NCI-H748 treated with DMSO at 0.1 percent for 48 hours (cell line): ENCODE results near the gene SLC17A5.
"Not testable (repeated sequence)": the region's sequence is repeated elsewhere in the genome, so short reads cannot be mapped to it uniquely, and the experiment has no call there.

Source experiments
- DNase-seq: peaks from one replicate; lab custom pipeline; 2025; lab: John Stamatoyannopoulos, UW

Gene SLC17A5

DNA sequence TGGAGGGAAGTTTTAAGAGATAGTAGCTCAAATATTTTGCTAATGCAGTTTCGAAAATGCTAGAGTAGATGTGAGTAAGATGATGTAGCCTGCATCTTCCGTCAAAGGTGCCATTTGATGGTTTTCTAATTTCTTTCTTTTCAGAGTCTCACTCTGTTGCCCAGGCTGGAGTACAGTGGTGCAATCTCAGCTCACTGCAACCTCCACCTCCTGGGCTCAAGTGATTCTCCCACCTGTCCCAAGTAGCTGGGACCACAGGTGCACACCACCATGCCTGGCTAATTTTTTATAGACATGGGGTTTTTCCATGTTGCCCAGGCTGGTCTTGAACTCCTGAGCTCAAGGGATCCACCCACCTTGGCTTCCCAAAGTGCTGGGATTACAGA, 87.3 kb downstream of the SLC17A5 start:
- not testable (repeated sequence) for DNase-seq

DNA sequence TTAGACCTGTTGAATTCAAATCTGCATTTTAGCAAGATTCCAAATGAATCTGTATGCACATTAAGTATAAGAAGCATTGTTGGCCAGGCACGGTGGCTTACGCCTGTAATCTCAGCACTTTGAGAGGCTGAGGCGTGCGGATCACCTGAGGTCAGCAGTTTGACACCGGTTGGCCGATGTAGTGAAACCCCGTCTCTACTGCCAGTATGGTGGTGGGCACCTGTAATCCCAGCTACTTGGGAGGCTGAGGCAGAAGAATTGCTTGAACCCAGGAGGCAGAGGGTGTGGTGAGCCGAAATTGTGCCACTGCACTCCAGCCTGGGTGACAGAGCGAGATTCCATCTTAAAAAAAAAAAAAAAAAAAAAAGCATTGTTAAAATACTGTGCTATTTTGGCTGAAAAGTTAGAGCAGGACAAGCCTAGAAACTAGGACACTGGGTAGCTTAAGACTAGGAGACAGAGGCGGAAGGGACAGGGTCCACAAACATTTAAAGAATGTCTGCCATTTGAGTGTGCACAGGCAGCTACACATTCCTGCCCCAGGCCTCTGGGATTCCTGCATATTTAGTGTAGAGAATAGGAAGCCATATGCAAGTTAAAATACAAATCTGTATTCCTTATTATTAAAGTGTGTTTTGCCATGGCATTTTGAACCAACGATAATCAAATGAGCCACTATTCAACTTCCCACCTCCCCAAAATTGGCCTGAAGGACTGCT, 87.9 kb downstream of the SLC17A5 start:
- DNase-seq, result no peak

DNA sequence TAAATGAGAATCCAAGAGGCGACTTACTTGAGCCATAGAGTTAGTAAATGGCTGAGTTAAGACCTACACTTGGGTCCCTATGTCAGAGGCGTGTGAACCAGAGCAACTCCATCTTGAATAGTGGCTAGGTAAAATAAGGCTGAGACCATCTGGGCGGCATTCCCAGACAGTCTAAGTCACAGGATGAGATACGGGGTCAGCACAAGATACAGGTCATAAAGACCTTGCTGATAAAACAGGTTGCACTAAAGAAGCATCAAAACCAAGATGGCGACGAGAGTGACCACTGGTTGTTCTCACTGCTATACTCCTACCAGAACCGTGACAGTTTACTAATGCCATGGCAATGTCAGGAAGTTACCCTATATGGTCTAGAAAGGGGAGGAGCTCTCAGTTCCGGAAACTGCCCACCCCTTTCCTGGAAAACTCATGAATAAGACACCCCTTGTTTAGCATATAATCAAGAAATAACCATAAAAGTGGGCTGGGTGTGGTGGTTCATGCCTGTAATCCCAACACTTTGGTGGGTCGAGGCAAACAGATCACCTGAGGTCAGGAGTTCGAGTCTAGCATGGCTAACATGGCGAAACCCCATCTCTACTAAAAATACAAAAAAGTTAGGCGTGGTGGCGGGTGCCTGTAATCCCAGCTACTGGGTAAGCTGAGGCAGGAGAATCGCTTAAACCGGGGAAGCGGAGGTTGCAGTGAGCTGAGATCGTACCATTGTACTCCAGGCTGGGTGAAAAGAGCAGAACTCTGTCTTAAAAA, 89.0 kb downstream of the SLC17A5 start:
- DNase-seq, result no peak

DNA sequence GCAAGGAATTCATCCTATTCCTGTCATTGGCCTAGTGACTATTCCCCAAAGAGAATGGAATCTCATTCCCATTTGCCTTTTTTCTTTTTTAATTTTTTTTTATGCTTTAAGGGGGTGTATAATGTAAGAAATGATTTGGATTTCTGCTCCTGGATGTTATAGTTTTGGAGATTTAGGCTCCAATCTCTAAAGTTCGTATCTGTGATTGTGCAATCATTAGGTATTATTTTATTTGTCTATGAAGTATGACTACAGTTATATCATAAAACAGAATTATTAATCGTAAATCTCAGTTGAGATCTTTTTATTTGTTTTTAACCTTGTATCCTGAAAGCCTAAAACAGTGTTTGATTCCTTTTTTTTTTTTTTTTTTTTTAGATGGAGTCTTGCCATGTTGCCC, 91.2 kb downstream of the SLC17A5 start:
- no peak for DNase-seq

DNA sequence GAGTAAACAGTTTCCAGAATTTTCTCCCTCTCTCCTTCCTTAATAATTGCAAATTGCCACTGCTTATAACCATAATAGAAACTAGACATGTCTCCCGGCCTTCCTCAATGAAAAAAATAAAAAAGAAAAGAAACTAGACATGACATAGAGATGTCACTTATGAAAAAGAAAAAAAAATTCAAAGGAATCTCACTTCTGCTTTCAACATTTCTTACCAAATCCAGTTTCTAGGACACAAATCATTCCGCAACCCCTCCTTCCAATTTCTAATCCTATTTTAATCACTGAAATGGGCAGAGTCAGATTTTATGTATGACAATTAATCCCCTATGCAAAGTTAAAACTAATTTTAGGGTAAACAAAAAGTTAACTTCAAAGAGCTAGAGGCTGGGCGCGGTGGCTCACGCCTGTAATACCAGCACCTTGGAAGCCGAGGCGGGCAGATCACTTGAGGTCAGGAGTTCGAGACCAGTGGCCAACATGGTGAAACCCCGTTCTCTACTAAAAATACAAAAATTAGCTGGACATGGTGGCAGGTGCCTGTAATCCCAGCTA, 92.9 kb downstream of the SLC17A5 start:
- no peak for DNase-seq

DNA sequence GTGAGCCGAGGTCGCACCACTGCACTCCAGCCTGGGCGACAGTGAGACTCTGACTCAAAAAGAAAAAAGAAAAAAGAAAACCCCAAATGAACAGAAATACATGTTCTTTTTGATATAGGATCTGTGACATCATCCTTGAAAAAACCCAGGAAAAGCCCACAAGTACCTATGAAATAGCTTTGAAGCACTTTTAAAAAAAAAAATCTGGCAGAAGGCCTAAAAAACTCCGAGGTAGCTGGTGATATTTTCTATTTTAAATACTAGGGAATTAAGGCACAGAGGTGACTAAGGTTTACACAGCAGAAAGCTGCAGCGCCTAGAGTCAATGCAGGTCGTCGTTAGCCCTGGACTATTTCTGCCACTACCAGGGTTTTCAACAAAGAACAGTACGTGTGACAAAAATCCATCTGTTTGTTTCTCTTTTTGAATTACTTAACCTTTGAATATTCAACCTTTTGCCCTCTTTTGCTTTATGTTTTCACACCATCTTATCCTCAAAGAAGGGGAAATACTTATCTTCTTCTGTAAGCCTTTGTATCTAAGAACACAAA, 93.5 kb downstream of the SLC17A5 start:
- no peak for DNase-seq

DNA sequence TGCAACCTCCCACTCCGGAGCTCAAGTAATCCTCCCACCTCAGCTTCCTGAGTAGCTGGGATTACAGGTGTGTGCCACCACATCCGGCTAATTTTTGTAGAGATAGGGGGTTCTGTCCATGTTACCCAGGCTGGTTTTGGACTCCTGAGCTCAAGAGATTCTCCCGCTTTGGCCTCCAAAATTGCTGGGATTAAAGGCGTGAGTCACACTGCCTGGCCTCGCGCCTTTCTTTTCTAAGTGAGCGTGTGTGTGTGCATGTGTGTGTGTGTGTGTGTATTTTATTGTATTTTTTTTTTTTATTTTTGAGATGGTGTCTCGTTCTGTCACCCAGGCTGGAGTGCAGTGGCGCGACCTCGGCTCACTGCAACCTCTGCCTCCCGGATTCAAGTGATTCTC, 94.4 kb downstream of the SLC17A5 start:
- not testable (repeated sequence) for DNase-seq

DNA sequence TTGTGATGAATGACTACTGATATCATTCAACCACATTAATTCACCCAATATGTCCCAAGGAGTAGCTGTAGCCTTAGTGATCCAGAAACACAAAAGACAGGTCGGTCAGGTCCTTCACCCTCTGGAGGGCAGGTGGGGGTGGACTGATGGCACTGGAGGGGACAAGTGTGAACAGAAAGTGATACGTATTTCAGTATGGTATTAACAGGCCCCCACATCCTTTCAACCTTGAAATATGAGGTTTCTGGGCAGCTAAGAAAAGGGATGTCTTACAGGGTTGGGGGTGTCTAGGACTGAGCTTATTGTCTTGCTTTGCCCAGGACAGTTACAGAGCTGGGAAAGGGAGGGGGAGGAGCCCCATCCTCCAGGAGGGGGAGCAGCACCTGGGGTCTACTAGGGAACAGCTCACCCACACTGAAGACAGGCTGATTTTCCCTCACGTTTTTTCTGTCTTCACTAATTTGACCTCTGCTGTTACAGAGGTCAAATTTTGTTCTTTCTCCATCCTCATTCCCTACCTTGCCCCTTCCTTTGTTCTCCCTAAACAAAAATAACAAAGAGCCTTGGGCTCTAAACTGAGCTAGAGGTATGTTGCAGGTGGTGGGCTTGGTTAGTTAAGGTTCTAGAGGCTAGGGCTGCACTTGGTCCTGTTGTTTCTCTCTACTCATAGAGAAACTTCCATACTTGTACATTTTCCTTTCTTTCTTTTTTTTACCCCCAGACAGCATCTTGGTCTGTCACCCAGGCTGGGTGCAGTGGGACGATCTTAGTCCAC, 95.0 kb downstream of the SLC17A5 start:
- no peak for DNase-seq

DNA sequence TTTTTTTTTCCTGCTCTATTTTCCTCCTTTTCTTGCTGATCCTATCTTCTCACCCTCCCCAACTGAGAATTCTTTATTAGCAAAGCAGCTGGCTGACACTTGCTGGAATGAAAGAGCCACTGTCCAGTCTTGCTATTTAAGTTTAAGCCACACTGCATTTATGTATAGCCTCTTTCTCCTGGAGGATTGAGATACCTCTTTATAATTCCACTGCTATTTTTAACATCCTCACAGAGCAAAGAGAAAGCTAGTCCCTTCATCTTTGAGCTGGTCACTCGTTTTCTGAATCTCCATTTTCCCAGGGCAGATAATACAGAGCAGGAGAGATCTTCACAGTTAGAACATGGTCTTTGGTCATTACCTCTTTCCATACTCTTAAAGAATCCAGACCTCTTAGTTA, 97.0 kb downstream of the SLC17A5 start:
- no peak for DNase-seq

DNA sequence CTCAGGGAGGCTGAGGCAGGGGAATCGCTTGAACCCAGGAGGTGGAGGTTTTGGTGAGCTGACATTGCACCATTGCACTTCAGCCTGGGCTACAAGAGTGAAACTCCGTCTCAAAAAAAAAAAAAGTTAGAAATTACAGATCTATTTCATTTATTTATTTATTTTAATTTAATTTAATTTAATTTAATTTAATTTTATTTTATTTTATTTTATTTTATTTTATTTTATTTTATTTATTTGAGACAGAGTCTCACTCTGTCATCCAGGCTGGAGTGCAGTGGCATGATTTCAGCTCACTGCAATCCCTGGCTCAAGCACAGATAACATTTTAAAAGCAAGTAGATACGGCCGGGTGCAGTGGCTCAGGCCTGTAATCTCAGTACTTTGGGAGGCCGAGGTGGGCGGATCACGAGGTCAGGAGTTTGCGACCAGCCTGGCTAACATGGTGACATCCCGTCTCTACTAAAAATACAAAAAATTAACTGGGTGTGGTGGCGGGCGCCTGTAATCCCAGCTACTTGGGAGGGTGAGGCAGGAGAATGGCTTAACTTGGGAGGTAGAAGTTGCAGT, 98.3 kb downstream of the SLC17A5 start:
- not testable (repeated sequence) for DNase-seq

DNA sequence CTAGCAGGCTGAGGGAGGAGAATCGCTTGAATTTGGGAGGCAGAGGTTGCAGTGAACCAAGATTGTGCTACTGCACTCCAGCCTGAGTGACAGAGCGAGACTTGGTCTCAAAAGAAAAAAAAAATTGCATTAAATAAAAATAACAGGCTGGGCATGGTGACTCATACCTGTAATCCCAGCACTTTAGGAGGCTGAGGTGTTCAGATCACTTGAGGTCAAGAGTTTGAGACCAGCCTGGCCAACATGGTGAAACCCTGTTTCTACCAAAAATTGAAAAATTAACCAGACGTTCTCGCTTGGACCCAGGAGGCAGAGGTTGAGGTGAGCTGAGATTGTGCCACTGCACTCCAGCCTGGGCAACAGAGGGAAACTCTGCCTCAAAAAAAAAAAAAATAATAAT, 102.7 kb downstream of the SLC17A5 start:
- not testable (repeated sequence) for DNase-seq

DNA sequence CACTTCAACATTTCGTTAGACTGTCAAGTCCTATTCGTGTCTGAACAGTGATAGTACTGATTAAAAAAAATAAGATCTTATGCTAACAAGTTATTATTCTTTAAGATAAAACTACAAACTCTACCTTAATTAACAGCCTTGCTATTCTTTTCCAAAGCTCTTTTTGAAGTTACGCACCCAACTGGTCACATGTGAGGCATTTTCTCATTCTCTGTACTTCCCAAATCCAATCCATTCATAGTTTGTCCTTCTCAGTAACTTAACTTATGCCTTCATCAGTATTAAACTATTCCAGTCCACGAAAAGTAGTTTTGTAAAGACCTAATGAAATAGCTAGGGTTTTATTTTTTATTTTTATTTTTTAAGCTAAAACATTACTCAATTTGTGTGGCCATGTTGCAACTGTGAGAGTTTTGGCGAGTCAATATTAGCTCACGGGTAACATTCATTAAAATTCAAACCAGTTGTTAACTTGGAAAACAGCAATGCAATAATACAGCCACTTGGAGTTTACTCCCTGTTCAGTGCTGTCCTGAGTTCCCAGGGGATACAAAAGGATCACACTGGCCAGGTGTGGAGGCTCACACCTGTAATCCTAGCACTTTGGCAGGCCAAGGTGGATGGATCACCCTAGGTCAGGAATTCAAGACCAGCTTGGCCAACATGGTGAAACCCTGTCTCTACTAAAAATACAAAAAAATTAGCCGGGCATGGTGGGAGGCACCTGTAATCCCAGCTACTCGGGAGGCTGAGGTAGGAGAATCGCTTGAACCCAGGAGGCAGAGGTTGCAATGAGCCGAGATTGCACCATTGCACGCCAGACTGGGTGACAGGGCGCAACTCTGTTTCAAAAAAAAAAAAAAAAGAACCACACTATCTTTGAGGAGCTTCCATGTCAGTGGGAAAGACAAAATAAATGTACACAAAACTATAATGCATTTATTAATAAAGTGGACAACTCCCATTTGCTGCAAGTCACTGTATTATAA, 105.0 kb downstream of the SLC17A5 start:
- DNase-seq, result no peak

DNA sequence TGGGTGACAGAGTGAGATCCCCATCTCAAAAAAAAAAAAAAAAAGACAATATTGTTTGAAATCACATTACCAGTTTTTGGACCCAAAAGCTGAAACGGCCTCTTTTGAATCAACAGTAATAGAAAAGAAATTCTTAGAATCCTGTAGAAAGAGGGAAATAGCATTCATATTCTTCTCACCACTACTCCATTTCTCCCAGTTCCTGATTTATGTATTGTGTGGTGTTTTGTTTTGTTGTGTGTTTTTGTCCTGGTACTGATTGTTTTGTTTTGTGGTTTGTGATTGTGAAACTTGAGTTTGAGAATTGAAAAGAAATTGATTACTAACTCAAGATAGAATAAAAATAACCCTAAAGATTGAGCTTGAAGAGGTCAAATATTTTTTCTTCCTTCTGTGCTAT, 106.8 kb downstream of the SLC17A5 start:
- DNase-seq, result no peak
